HuH-7.5 (cell line): ENCODE results near the gene FARS2.

ENCODE experiments used
- DNase-seq: peaks from one replicate; pipeline ENCODE4 v3.0.0; 2011; ENCODE audit warnings: low spot score

Gene FARS2

DNA sequence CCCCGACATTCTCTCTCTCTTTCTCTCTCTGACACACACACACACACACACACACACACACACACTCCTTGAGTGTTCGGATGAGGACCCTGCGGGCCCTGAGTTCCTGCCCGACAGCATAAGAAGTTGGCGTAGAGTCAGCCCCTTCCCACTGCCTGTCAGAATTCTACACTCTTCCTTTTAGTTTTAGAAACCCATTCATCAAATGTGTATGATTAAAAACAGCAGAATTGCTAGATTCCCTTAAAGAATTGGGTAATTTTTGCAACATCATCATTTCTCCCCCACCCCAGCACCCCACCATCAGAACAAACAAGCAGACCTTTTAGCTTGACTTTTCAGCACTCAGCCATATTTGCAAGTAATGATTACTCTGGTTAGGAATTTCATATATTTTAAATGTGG is 322.8 kb downstream of the FARS2 start:
- no peak for DNase-seq

DNA sequence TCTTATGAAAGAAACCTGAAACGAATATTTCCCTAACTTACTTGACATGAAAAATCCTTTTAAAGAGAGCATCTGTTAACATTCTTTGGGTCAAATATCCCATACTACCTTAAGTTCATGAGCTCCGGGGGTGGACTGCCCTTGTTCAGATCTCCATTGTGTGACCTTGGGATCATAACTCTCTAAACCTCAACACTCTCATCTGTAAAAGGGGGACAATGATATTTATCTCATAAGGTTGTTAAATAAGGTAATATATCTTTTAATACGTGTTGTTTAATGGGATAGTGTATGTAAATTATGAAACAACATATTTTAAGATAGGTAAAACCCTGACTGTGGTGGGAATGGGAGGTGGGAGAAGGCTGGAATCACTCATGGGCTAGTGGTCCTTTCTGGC is 326.3 kb downstream of the FARS2 start:
- DNase-seq = no peak

DNA sequence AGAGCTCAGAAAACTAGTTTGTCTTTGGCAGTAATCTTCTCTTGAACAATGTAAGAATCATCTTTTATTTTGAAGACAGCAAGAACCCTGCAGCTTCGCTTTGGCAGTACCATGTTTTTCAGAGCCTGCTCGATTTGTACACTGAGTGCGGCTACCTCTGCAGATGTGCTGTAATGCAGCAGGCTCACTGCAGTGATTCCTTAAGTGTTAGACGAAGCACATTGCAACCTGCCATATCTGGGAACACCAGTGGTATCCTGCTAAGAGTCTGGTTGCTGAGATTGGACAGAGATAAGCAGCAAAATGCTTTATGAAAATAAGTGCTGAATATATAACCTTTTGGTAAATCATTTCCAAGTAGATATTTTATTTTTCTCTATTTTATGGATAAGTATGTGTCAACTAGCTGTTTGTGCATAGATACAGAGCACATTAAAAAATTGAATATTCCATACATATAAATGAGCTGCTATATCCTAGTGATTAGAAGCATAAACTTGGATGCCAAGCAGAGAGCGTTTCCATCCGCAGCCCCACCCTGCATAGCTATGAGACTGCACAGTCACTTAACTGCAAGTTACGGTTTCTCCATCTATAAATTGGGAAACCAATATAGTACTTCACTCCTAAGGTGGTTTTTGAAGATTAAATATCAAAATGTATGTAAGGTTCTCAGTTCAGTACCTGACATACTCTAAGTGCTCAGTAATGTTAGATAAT is 328.3 kb downstream of the FARS2 start:
- no peak for DNase-seq

DNA sequence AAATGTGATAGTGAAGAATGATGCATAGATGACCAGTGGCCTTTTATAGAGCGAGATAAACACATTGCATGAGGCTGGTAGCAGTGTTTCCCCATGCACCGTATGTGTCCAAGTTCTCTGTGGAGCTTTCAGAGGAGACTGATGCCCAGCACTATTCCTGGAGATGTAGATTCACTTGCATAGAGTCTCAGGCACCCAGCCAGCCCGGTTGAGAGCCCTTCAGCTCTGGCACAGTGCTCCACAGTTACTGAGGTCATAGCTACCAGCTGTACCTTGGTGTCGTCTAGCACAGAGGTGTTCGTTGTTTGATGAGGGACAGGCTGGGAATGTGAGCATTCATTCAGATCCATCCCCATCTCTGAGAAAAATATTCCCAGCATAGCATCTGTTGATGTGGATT is 328.9 kb downstream of the FARS2 start:
- DNase-seq = no peak

DNA sequence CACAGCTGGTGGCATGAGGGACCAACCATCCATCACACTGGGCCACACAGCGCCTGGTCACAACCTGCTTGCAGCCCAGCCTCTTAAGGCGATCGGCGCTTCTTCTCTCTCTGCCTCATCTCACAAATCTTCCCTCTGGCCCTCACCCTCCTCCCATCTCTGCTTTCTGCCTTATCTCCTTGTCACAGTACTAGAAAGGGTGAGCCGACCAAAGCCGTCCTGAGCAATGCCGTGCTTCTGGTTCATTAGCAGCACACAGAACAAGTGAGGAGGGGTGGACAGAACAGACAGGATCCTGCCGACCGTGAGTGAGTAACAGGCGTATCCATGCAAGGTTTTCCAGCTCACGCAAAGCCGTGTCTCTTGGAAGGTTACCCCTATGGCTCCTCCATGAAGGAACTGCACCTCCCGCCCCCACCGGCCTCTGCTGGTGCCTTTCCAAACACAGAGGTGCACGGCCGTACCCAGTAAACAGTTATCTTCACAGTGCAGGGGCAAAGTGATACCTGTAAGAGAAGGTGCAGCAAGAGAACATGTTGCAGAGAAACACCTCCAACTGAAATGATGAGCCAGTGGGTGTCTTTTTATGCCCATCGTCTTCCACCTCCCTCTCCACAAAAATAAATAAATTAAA is 331.7 kb downstream of the FARS2 start:
- no peak for DNase-seq

DNA sequence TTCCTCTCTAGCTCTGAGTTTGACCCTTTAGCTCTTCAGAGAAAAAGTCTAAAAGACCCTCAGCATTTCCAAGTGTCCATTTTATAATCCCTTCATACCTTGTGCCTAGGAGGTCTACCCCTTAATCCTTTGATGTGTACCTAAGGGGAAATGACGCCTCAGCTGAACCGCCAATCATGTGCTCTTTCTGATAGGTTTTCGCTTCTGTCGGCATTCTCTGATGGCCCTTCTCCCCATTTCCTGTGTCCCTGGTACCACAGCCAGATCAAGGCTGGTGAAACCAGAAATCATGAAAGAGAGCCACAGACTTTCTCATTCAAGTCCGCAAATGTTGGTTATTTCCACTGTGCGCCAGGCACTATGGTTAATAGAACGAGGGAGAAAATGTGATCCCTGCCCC is 333.9 kb downstream of the FARS2 start:
- no peak for DNase-seq

DNA sequence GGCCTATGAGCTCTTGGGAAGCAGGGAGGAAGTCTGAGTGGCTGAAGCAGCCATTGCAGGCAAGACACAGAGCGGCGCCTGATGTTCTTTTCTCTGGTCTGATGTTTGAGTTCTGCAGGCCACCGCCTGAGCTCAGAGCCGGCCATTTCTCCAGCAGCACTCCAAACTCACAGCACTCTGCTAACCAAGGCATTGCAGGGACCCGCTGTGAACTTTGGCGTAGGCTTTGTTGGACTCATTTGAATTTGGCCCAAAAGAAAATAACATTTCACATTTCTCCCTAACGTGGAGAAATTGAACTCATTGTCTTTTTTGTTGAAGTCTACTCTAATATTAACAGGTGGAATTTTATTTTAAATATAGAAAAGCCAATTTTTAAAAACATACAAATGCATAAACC is 336.1 kb downstream of the FARS2 start:
- DNase-seq = no peak

DNA sequence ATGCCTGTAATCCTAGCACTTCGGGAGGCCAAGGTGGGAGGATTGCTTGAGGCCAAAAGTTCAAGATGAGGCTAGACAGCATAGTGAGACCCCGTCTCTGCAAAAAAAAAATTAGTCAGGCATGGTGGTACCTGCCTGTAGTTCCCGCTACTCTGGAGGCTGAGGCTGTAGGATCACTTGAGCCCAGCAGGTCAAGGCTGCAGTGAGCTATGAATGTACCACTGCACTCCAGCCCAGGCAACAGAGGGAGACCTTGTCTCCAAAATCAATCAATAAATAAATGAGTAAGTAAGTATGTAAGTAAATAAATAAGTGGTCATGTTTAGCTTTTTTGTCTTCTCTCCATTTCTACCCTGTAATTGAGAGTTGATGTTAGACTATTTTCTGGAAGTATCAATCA is 336.8 kb downstream of the FARS2 start:
- DNase-seq = no peak

DNA sequence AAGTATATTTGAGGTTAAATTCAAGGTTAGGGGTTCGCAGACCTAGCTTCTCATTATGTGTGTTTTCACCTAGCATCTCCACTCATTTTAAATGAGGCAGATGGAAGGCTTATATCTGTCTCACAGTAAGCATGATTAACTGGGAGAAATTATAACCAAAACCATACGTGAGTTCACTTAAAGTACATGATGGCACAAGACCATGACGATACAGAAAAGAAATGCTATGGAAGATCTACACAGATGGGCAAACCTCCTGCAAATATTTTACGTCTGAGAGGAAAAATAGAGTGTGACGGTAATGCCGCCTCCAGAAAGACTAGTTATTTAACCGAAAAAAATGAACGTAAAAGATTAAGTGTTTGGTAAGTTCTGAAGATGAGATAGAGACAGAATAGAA is 337.8 kb downstream of the FARS2 start:
- no peak for DNase-seq

DNA sequence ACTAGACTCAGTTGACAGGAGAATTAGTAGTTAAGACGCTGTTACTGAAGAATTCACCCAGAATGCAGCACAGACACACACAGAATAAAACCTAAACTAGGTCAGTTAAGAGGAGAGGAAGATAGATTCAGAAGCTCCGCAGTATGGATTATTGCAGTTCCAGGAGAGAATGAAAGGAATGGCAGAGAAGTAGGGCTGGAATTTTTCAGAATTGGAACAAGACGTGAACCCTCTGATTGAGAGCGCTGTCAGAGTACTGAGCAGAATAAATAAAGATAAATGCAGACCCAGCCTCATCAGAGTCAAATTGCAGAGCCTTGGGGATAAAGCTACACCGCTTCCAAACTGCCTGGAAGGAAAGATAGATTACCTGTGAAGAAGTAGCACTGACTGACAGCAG is 344.6 kb downstream of the FARS2 start:
- no peak for DNase-seq

DNA sequence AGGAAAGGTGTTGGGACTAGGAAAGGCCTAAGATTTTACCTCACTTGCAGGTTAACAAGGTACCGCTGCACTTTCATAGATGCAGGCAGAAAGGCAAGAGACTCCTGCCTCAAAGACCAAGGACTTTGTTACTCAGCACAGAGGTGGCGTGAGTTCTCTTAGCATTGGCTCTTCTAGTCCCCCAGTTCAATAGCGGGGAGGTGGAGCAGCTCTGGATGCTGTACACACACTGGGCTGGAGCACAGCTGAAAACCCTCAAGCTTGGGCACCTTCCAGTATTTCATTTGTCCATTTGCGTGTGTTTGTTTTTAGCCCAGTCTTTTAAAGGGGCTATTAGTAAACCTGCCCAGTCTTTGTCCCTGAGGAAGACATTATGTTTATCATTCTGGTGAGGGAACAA is 345.2 kb downstream of the FARS2 start:
- no peak for DNase-seq

DNA sequence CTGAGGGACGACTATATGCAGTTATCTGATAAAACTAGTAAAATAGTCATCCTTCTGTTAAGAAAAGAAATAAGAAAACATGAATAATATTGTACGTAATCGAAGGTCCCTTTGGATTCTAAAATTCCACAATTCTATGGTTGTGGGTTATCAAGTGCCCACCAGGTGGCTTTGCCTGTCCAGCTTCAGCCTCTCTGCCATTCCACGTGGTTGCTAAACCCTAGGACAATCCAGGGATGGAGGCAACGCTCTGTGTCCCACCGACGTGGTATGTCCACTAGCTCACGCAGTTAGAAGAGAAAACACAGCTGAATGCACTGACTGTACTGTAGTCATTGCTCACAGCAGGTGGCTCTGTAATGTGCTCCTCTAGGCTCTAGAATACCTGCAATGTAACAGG is 349.3 kb downstream of the FARS2 start:
- no peak for DNase-seq

DNA sequence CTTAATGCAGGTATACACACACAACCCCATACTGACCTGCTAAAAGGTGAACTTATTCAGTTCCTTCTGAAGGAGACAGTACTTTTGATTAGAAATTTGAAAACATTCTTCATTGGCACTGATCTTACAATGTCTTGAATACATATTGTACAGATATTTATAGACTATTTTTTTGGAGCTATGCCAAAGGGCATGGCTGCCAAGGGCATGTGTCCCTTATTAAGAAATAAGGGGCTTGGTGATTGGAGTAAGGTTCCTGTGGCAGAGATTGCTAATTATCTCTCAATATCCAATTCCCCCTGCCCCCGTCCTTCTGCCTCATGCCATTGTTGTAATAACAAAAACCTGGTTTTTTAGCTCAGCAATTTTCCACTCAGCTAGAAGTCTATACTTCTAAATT is 355.9 kb downstream of the FARS2 start:
- DNase-seq = no peak

DNA sequence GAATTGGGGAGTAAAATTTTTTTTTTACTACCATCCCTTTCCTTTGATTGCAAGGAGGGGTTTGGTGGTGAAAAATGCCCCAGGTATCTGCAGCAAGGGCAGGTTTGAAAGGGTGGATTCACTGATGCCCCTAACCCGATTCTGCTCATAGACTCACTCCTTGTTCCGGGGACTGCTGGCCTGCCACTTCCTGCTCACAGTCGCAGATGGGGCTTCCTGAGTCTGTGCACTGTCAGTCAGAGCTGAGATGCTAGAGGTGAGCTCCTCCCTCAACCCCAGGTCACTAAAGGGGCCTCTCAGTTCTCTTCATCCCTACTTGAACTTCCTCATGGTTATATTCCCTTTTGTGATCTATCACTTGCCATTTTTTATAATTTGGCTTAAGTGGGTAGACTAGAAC is 357.9 kb downstream of the FARS2 start:
- DNase-seq = no peak

DNA sequence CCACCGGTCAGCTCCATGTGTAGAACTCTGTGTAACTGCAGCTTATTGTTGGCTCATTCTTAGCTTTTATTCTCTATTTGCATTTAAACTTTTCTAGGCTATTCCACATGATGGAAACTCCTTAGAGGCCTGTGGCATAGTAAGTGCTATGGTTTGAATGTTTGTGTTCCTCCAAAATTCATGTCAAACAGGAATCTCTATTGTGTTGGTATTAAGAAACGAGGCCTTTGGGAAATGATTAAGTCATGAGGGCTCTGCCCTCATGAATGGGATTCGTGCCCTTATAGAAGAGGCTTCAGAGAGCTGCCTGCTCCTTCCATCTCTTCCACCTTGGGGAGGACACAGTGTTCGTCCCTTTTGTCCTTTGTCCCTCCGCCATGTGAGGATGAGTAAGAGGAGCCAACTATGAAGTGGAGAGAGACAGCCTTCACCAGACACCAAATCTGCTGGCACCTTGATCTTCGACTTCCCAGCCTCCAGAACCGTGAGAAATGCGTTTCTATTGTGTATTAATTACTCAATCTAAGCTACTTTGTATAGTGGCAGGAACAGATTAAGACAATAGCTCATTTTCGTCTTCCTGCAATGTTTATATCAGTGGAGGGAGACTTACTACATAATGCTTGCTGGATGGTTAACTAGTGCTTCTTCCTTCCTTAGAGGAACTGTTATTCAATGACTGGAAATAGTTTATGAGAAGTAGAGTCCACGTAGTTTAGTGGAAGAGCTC is 361.1 kb downstream of the FARS2 start:
- no peak for DNase-seq

DNA sequence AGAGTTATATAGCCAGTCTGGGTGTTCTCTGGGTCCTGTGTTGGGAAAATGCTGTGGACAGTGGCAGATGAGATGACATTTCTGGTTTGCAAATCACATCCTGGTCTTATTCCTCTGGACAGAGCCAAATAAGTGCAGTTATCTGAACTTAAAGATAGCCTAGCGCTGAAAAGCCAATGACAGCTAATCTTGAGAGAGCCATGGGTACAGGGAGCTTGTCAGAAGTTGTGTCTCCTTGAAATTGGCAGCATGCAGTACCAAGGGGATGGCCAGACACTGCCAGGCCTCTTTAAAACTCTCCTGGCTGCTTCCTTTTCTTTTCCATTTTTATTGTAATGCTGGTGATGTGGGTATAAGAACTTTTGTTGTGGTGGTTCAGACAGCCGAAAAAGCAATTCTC is 362.5 kb downstream of the FARS2 start:
- no peak for DNase-seq

DNA sequence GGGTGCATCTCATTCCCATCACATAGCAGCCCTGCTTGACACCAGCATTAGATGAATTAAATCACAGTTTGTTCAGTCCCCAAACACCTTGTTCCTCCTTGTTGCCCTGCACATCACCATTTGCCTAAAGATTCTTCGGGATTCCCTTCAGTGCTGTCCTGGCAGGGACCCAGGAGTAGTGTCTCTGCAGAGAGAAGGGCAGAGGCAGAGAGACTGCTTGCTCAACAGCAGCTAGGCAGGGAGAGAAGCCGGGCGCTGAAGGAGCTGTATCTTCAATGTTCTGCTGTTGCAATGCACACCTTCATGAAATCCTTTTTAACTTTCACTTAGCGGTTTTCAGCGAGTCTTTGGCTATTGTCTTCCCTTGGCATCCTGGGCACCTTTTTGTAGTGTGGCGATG is 362.9 kb downstream of the FARS2 start:
- DNase-seq = no peak

DNA sequence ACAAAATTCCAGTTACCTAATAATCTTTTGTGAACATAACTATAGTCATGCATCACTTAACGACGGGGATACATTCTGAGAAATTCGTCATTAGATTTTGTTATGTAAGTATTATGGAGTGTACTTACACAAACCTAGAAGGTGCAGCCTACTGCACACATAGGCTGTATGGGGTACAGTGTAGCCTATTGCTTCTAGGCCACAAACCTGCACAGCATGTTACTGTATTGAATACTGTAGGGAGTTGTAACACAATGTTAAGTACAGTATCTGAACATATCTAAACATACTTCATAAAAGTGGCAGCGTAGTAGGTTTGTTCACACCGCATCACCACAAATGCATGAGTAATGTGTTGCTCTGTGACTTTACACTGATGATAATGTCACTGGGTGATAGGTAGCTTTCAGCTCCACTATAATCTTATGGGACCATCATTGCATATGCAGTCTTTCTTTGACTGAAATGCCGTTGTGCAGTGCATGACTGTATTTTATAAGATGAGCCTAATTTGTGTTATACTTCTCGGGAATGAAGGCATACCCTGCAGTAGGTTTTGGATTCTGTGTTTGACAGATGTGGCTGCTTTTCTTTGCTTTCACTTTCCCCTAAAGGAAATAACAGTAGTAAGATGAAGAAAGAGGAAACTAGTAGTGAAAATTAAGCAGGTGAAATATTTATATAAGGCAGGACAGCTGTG is 365.6 kb downstream of the FARS2 start:
- no peak for DNase-seq

DNA sequence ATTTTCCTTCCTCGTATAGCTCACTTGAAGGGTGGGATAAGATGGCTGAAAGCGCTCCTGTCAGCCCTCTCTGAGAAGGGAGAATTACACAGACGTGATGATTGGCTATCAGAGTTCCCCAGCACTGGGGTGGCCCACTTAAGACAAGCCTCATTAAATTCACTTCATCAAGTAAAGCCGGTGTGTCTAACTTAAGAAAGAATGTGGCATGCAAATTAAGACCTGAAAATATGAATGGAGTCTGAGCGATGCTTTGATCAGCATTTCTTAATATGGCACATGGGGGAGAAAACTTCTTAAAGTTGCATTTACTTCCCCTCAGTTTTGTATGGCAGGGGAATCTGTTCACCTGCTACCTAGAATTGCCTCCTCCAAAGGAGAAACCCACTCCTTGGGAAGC is 369.3 kb downstream of the FARS2 start:
- no peak for DNase-seq

DNA sequence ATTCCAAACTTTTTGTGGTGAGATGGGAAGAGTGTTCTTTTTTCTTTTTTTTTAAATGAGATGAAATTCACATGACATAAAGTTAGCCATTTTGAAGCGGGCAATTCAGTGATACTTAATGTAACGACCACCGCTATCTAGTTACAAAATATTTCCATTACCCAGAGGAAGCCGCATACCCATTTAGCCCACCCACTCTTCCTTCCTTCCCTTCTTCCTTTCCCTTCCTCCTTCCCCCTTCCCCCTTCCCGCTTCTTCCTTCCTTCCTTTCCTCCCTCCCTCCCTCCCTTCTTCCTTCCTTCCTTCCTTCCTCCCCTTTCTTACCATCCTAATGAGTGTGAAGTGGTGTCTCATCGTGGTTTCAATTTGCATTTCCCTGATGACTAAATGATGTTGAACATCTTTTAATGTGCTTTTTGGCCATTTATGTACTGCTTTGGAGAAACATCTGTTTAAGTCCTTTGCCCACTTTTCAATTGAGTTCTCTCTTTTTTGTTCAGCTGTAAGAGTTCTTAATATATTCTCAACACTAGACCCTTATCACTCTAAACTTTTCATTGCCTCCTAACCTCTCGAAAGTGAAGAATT is 371.1 kb downstream of the FARS2 start:
- DNase-seq = no peak

DNA sequence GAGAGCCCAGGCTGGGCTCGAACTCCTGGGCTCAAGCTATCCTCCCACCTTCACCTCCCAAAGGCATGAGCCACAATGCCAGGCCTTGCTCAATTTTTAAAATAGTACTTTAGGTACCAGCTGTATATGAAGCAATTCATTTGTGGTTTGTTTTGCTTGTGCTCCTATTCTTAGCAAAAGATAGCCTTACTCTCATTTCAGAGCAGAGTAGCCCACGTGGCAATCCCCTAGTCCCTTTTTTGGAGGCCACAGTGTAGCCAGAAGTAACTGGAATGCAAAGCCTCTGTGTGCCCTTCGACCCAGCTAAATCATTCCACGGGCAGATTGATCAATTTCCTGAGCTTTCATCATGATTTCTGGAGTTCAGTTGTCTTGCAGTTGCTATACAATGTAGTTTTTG is 373.2 kb downstream of the FARS2 start:
- DNase-seq = no peak

DNA sequence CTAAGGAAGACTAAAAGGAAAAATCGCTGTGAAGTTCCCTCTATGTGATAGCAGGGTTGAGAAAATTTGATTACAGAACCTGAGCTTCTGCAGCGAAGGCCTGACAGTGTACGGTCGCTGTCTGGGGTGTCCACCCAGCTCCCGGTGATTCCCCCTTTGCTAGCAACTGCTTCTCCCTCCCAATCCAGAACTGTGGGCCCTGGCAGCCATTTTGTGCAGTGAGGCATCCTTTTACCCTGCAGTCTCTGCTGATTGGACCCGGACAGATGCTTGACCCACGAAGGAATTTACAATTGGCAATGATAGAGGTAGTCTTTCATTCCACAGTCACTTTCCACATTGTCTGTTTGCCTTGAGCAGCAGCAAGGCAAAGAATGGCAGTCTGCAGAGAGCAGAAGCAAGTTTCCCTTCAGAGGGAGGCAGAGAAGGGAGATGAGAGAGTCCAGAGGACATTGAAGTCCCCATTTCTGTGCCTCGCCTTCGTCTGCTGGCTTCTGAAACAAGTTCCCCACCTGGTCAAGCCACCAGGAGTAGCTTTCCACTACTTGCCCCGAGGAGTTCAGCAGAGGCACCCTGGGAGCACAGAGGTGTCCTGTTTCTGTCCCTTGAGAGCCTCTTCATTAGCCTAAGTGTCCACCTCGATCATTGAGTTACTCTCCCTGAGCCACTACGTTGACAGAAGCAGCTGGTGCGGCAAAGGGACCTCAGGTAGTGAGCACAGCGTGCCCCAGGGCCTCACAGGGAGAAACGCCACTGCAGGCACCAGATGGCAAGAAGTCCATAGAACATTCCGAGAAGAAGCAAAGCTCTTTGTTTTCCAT is 375.1 kb downstream of the FARS2 start:
- no peak for DNase-seq
